Neural progenitor cell (in vitro differentiated cells): ENCODE data around the gene RGL2.

Experiments used
- EZH2 ChIP-seq: fragments of 200-600 bp; sonication (generic); IDR thresholded peaks from 2 replicates; pipeline ENCODE4 v1.6.1; 2017; ENCODE audit warnings: antibody characterized with exemption, mild to moderate bottlenecking, moderate library complexity
- EZH2phosphoT487 ChIP-seq: fragments of 200-600 bp; sonication (generic); IDR thresholded peaks from 2 replicates; pipeline ENCODE4 v1.6.1; 2017; ENCODE audit warnings: antibody characterized with exemption

DNA sequence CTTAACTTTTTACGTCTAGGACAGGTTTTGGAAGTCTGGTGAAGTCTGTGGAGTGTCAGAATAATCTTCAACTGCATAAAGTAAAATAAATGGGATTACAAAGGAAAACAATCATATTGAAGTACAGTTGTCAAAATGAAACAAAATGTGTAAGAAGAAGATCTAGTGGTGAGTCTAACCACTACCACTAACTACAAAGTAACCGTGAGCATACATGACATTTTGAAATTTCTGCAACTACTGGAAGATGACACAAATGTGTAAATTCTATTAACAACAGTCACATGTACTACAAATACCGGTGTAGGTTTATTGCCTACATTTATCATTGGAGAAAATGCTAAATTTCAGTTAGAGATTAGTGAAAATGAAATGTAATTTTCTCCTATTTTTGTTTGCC lies 56.8 kb downstream of the RGL2 start:
- TF ChIP-seq EZH2phosphoT487 (no peak), EZH2 (no peak)
